Measurements from ENCODE around the gene HES4.
"Not testable (repeated sequence)": the region's sequence is repeated elsewhere in the genome, so short reads cannot be mapped to it uniquely, and the experiment has no call there.

Gene HES4

DNA sequence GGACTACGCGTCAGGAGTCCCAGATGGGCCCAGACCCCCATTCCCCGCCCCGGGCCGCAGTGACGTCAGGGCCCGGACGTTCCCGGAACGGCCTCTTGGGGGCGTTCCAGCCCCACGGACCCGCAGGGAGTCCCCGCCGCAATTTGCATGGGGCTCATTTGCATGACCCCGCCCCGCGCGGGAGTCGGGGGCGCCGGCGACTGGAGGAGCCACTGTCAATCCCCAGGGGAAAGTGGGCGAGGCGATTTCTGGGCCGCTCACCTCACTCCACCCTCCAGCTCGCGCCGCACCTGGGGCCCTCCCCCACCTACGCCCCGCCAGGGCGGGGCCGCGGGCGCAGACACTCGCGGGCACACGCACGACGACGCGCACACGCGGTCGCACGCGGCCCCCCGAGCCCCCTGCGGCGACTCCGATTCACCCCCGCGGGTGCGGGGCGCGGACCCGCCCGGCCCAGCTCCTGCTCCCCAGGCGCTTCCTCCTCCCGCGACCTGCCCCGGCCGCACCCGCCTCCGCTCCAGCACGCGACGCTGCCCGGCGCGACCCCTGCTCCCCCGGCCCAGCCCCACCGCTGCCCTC, 33.2 kb upstream of the HES4 start:
- DNase-seq = peak; percentile 11

DNA sequence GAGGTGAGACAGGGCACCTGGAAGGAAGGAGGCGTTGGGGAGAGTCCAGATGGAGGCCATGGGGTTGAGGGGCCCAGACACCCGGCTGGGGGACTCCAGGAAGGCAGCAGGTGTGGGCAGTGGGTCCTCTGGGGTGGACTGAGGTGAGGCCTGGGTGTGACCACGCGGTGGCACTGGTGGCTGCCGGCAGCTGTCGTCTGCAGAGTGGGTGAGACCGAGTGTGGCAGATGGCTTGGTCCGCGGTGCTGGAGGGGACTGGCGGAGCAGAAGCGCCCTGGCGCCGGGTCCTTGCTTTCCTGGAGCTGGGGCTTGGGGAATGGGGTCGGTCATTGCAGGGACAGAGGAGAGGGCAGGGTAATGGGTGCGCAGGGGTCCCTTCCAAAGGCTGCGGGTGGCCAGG, 32.5 kb upstream of the HES4 start:
- no peak for DNase-seq

DNA sequence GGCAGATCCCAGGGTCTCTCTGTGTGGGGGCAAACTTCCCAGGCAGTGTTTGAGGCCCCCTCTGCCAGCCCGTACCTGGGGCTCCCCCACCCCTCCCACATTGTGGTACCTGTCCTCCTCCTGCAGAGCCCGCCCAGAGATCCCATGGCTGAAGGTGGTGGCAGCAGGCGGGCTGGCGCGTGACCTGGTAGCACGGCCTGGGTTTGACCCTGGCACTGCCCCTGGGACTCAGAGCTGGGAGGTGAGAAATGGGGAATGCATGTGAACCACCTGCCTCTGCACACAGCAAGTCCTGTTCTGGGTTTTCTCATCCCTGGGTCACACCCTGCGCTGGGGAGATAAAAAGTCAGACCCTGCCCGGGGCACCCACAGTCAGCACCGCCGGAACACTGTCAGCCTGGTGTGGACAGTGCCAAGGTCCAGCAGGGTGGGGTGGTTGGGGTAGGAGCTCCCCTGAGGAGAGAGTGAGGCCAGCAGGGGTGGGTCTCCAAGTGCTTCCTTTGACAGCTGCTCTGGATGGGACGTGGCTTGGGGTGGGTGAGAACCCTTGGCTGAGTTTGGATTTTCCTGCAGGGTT, 31.9 kb upstream of the HES4 start:
- no peak for DNase-seq

DNA sequence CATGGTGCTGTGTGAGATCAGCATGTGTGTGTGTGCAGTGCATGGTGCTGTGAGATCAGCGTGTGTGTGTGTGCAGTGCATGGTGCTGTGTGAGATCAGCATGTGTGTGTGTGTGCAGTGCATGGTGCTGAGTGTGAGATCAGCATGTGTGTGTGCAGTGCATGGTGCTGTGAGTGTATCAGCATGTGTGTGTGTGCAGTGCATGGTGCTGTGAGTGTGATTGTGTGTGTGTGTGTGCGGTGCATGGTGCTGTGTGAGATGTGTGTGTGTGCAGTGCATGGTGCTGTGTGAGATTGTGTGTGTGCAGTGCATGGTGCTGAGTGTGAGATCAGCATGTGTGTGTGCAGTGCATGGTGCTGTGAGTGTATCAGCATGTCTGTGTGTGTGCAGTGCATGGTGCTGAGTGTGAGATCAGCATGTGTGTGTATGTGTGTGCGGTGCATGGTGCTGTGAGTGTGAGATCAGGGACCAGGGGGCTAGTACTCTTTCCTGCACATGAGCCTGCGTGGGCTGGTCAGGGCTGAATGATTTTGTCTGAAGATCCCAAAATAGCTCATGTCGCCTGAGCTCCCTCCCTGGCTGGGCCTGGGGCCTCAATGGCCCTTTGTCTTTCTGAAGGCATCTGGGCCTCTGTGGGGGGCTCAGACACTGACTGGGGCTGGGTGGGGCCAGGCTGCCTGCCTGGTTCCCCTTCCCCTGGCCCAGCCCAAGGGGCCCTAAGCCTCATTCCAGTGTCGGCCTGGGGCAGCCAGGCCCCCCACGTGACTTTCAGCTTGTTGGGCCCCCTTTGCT, 31.2 kb upstream of the HES4 start:
- DNase-seq = not testable (repeated sequence)

DNA sequence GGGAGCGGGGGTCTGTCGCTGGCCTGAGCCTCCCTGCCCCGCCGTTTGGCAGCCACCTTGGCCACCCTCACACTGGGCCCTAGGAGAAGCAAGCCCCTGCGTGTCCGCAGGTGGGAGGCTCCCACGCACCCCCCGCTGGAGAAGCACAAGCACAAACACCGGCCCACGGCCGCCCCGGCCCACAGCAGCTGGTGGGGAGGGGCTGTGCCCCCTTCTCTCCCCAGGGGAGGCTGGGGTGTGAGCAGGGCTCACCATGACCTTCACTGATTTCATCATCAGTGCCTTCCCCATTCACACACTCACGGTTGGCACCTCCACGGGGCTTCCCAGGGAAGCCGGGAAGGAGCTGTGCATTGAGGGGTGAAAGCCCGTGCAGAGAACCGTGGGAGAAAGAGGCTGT, 27.9 kb upstream of the HES4 start:
- no peak for DNase-seq

DNA sequence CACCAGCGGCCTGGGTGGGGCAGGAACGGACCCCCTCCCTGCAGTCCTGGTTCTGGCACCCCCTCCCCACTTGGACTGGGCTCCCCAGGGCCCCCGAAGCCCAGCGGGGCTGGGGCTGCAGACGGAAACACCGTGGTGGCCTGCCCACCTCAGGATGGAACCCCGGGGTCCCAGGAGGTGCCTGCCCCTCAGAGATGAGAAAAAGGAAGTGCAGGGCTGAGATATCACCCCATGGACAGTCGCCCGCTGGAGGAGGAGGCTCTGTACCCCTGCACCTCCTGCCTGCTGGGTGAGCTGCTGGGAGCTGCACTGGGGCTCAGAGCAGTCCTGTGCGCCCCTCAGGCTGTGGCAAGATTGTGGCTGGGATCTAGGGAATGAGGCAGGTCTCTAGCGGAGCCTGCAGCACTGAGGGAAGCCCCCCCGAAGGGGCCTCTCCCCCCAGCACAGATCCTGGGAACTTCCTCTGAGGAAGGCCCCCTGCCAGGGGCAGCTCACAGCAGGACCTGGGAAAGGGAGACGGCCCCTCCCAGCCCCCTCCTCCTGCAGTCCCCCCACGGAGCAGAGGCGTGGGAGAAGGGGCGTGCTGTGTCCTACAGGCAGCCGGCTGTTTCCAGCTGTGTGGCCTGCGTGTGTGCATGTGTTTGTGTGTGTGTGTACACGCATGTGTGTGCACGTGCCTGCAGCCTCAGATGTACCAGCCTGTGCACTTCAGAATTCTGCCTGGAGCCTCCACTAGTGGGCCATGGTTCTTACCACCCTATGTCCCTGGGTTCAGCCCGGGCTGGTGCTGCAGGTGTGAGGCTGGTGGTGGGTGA, 26.9 kb upstream of the HES4 start:
- DNase-seq = no peak

DNA sequence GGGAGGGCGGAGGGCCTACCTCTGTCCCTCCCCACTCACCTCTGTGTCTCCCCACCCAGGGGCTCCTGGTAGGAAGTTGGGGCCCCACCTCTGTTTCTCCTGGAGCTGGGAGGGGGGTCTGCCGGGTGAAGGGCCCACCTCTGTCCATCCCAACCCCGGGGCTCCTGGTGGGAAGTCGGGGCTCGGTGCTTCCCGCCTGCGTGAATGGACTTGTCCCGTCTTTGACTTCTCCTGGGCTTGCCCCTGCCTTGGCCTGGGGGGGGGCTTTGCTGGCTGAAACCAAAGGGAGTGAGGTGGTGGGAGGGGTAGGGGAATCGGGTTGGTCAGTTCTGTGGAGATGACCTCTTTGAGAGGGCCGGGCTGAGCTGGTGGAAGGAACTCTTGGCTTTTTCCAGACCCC, 25.8 kb upstream of the HES4 start:
- no peak for DNase-seq

DNA sequence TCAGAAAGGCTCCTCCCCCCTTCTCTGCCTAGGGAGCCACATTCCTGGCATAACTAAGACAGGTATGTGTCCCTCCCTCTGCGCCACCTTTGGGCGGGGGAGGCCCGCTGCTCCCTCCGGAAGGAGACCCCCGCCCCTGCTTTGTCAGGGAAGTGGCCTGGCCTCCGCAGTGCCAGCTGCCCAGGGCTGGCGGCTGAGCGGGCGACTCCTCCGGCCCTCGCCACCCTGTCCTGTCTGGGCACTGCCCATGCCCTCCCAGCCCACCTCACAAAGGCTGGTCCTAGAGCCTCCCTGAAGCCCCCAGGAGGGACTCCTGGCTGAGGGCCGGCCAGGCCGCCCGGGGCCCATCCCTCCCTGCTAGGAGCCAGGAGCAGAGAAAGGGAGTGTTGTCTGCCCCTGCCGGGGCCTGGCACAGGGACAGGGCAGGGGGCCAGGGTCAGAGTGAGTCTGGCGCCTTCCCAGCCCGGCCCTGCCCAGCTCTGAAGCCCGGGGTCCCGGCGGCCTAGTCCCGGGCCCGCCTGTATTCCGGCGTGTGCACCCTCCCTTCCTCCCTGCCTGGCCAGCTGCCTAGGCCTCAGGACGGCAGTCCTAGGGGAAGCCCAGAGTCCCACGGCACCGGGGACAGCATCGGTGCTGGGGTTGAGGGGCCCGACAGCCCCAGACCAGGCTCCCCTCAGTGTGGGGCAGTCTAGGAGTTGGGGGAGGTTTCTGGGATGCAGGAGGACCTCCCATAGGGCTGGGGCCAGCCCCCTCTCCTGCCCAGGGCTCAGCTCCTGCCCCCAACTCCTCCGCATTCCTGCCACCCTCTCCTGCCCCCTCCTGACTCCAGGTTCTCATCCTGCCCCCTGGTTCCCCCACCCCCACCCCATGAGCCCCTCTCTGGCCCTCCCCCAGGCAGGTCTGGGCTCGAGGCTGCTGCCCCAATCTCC, 25.1 kb upstream of the HES4 start:
- DNase-seq = peak; percentile 82

DNA sequence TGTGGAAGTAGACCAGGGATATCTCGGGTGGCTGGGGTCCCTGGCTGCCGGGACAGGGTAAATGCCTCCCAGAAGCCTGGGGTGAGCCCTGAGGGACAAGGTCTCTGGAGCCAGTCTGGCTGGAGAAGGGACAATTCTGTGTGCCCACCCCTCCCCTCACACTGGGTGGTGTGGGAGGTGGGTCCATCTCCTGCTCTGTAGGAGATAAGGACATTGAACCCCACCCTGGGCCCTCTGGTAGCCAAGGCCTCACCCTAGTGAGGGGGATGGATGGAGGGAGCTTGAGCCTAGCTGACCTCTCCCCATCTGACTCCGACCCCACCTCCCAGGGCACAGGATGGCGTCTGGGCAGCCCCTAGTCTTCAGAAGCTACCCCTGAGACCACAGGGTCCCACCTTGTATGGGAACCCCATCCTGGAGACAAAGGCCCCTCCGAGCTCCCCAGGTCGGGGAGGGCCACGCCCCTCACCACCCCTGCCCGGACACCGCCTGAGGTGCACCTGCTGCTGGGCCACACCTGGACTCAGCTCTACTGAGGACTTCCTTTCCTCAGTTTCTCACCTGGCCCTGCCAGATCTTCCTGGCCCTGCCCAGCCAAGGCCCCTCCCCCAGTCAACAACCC, 24.4 kb upstream of the HES4 start:
- DNase-seq = no peak

DNA sequence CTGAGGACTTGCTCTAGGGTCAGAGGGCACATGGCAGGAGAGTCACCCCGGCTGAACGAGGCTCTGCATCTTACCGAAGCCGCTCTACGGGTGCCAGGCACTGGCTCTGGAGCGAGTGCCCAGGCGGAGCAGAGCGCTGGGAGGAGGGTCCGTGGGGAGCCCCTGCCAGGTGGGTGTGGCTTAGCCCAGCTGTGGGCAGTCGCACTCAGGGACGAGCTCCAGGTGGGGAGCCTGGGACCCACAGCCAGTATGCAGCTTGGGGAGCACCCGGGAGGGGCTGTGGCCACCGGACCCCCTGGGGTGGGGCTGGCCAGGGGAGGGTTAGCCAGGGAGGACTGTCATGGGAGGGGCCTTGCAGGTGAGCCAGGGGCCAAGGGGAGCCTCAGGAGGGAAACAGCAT, 23.8 kb upstream of the HES4 start:
- DNase-seq = no peak

DNA sequence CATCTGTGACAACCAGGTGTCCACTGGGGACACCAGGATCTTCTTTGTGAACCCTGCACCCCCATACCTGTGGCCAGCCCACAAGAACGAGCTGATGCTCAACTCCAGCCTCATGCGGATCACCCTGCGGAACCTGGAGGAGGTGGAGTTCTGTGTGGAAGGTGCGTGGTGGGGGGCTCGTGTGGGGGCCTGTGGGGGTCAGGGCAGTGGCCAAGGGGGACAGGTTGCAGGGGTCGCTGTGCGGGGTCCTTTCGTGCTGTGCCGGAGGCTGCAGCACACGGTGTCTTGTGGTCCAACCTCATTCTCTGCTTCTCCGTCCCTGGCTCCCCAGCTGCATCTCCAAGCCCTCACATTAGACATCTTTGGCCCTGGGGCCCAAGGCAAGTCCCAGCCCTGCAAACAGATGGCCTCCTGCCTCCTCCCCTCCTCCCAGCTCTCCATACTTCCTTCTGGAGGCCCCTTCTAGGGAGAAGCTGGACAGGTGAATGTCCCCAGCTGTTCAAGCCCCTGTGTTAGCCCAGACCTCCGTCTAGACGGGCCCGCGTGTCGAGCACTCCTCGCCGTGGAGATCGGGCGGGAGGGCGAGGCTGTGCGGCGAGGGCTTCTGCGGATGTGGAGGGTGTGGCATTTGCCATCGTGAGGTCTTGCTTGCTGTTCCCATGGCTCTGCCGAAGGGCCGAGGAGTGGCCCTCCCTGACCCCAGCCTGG, 22.6 kb upstream of the HES4 start:
- DNase-seq = no peak

DNA sequence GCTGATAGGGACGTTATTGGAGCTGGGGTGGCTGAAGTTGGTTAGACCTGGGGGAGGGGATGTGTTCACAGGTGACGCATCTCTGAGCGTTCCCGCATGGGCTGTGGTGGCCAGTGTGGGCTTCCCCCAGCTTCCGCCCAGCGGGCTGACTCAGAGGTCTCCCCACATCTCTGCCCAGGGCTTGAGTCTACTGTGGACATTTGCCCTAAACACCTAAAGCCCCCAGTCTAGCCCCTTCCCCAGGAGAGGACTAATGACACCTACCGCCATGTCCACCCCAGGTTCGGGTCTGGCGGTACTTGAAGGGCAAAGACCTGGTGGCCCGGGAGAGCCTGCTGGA, 22.0 kb upstream of the HES4 start:
- peak; percentile 76 for DNase-seq

DNA sequence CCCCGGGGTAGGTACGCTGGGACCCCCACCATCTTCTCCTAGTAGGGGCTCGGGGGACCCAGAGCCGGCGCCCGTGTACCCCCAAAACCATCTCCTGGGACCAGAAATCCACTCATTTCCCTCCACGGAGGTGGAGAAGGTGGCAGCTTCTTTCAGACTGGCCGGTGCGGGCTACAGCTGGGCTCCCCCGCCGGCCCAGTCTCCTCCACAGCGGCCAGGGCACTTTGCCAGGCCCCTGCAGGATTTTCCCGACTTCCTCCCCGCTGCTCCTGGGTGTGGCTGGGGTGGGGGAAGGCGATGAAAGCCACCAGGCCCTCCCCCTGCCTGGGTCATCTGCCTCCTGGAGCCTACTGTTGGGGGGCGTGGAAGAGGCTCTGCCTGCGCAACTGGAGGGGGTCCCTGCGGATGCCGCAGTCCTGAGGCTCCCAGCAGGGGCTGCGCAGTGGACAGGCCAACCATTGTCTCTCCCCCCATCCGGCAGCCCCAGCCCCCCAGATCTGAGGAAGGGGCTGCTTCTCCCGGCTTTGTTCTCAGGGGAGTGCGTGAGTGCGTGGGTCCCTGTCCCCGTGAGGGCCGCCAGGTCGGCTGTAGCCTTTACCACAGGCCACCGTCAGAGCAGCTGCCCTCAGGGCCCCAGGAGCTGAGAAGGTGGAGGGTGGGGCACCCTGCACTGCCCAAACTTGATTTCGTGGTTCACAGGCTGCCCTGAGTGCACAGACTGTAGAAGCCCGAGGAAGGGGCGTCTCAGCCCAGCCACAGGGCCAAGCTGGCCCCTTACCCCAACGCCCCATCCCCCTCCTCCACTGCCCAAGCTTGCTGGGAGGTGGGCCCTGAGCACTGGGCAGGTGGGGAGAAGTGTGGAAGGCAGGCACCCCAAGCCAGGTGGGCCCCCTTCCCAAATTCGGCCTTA, 21.4 kb upstream of the HES4 start:
- peak; percentile 11 for DNase-seq

DNA sequence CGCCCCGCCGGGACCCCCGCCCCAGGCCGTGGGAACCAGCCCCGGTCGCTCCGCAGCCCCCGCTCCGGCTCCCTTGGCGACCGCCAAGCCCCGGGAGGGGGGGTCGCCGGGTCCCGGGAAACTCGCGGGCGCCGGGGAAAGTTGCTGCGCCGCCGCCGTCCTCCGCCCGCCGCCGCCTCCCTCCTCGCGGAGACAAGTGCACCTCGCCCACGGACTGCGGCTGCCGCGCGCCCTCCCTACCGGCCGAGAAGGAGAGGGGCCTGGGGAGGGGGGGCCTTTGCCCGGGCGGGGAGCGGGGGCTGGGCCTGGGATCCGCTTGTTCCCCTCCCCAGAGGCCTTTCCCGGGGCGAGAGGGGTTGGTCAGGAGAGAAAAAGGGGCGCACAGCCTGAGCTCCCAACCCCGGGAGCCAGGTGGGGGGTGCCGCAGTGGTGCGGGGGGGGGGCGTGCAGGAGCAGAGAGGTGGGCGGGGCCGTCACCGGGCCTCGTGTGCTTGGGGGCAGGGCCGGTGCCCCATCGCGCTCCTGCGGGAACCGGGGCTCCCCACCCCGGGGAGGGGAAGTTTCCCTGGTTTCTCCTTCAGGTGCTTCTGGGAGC, 20.6 kb upstream of the HES4 start:
- no peak for DNase-seq

DNA sequence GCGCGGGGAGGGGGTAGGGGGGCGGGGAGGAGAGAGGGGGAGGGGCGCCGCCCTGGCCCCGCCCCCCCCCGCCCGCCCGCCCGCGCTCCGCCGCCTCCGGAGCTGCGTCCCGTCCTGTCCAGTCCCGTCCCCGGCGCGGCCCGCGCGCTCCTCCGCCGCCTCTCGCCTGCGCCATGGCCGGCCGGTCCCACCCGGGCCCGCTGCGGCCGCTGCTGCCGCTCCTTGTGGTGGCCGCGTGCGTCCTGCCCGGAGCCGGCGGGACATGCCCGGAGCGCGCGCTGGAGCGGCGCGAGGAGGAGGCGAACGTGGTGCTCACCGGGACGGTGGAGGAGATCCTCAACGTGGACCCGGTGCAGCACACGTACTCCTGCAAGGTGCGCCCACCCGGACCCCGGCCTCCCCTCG, 20.1 kb upstream of the HES4 start, which contains the start of gene AGRN:
Gene AGRN (plus strand): TSS at position 121 of the 405 bp plus-strand sequence. CDS start 53 bp downstream, at position 174.
- DNase-seq = no peak

DNA sequence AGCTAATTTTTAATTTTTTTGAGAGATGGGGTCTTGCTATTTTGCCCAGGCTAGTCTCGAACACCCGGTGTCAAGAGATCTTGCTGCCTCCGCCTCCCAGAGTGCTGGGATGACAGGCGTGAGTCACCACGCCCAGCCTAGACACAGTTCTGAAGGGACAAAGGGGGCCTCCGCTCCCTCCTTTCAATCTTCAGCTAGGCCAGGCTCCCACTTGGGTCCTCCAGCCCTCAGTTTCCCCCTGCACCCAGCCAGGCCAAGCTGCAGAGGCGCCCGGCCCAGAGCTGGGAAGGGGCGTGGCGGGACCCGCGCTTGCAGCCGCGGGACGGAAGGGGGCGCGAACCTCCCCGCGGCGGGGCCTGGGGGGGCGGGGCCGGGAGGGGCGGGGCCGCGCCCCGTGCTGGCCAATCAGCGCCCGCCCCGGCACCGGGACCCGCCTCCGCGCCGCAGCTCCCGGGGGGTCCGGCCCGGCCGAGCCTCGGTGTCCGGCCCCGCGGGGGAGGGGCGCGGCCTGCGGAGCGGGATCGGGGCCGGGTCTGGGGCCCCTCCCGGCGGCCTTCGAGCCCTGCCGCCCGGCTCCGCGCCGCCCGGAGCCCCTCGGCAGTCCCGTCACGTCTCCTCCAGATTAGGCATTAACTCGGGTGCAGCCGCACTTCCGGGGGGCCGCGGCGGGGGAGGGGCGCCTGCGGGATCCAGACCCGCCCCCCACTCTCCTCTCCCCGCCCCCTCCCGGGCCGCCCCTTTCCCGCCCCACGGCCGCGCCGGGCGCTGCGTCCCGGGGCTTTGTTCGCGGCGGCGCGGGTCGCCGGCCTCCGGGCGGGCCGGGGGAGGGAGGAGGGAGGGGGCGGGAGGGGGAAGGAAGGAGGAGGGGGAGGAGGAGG, 19.5 kb upstream of the HES4 start:
- DNase-seq = peak; percentile 94

DNA sequence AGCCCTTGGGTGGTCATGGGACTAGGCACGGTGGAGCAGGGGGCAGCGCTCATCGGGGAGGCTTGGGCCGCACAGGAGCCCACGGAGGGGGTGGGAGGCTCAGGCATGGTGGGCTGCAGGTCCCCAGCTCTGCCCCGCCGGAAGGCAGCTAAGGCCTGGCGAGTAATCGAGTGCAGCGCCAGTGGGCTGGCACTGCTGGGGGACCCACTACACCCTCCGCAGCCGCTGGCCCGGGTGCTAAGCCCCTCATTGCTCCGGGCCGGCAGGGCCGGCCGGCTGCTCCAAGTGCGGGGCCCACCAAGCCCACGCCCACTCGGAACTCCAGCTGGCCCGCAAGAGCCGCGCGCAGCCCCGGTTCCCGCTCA, 18.4 kb upstream of the HES4 start:
- not testable (repeated sequence) for DNase-seq

DNA sequence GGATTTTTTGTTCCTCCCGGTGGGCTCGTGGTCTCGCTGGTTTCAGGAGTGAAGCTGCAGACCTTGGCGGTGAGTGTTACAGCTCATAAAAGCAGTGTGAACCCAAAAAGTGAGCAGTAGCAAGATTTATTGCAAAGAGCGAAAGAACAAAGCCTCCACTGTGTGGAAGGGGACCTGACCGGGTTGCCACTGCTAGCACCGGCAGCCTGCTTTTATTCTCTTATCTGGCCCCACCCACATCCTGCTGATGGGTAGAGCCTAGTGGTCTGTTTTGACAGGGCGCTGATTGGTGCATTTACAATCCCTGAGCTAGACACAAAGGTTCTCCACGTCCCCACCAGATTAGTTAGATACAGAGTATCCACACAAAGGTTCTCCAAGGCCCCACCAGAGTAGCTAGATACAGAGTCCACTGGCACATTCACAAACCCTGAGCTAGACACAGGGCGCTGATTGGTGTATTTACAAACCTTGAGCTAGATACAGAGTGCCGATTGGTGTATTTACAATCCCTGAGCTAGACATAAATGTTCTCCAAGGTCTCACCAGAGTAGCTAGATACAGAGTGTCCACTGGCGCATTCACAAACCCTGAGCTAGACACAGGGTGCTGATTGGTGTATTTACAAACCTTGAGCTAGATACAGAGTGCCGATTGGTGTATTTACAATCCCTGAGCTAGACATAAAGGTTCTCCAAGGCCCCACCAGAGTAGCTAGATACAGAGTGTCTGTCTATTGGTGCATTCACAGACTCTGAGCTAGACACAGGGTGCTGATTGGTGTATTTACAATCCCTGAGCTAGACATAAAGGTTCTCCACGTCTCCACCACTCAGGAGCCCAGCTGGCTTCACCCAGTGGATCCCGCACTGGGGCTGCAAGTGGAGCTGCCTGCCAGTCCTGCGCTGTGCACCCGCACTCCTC, 17.8 kb upstream of the HES4 start:
- DNase-seq = not testable (repeated sequence)
